Skin epidermis (tissue), 12 donors: ENCODE data around the gene WSB2.
"Not testable (repeated sequence)": the region's sequence is repeated elsewhere in the genome, so short reads cannot be mapped to it uniquely, and the experiment has no call there.

Source experiments
- H3K27ac ChIP-seq, 21 experiments: fragments of 200-600 bp; sonication (generic) in 11 of 21; one replicate each; pipeline ENCODE4 v1.5.0; 2020; ENCODE audit warnings: mild to moderate bottlenecking in 3 of 21, inconsistent platforms in 2 of 21, moderate library complexity in 2 of 21
- H3K4me3 ChIP-seq, 7 experiments: fragments of 200-600 bp; sonication (generic) in 2 of 7; one replicate each; pipeline ENCODE4 v1.5.0; 2020; ENCODE audit warnings: inconsistent platforms in 2 of 7, mild to moderate bottlenecking in 2 of 7, moderate library complexity in 1 of 7

WSB2 gene

DNA sequence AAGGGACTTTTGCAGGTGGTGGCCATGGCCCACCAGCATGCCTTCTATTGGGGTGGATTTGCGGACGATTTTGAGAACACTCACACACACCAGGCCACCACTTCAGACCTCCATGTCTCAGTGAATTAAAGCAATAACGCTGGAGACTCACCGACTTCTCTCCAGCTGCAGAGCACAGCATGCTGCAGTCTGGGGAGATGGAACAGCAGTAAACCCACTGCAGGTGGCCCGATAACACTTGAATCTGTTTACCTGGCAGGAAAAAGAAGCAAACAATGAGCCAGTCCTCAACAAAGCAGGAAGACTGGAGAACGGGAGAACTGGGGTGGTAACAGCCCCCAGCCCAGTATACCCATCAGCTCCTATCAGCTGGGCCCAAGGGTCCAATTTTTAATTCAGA, 22.8 kb downstream of the WSB2 start:
- Histone ChIP-seq H3K27ac (no peak overlapping the region), H3K4me3 (no peak overlapping the region)

DNA sequence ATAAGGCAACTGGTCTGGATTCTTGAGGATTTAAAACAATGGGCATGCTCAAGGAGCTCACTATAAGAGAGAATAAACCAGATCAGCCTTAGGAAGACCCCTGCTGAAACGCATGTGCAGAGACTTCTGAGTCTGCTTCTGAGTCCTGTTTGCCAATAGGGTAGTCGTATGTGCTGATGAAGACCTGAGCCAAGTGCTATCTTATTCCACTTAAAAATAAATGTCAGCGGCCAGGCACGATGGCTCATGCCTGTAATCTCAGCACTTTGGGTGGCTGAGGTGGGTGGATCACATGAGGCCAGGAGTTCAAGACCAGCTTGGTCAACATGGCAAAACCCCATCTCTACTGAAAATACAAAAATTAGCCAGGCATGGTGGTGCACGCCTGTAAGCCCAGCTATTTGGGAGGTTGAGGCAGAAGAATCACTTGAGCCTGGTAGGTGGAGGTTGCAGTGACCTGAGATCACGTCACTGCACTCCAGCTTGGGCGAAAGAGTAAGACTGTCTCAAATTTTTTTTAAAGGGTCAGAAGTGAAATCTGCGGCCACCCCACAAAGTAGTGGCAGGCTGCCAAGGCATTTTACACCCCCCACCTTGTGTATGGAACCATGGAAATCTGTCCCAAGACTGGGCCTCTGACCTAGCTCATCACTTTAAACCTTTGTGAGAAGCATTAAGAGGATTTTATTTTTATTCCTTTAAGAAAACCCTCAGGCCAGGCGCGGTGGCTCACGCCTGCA, 24.1 kb downstream of the WSB2 start:
- H3K27ac ChIP-seq, result no peak overlapping the region
- H3K4me3 ChIP-seq, result no peak overlapping the region

DNA sequence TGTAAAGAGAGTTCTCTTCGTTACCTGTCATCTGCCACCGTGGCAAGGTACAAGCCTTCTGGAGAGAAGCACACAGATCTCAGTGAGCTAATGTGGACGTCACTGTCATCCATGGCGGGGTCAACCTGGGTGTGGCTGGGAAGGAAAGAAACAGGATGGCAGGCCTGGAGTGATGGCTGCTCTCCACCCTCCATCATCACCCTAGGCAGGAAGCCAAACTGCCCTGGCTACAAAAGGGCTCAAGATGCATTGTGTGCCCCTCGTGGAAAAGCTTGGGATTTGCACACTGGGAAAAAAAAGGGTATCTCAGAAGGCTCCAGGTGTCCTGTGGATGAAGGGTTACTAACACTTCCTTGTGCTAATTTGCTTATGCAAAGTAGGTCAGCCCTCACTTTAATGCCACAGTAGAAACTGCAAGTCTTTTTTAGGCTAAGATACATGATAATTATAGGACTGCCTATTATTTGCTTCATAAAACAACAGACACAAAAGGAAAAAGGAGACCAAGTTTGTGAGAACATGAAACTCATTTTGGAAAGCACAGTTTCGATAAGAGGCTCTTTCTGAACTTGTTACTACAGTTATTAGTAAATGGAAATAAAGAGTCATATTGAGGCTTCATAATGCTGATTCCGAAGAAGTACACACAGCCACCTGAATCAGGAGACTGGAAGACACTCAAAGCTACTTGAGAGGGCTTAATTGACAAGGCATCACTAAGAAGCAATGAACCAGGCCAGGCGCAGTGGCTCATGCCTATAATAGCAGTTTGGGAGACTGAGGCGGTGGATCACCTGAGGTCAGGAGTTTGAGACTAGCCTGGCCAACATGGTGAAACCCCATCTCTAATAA, 25.6 kb downstream of the WSB2 start:
- H3K4me3 ChIP-seq, result no peak overlapping the region
- no peak overlapping the region for H3K27ac ChIP-seq

DNA sequence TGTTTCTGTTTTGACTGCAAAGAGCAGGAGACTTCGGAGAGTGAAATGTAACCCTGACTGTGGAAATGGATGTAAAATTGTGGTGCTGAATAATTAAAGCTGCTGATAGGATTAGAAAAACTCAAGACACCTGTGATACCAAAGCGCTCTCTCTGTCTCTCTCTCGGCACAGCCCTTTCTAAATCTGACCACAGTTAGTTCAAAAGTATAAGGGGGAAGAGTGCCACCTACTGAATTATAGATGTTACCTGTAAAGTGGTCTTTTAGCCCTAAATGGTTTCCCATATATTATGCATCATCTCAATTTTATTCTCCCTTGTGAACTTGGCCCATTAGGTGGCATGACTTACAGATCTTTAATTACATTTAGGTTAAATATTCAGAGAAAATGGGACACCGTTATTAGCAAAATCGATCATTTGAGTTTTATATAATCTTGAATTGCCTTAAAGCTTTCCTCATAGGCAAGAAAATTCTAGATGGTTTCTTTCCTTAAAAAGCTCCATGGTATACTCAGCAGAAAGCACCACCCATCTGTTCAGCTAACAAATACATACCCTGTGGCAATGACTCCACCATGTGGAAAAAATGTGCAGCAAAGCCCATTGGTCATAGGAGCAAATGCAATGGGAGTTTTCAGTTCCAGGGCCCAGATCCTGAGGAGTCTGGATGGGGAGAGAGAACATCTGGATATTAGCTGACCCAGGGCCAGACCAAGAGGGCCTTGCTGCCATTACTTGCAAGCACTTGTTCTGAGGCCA, 26.4 kb downstream of the WSB2 start:
- peak overlapping the region in 3 of 21 experiments; percentile 37 to 51 (median 38) for H3K27ac ChIP-seq

DNA sequence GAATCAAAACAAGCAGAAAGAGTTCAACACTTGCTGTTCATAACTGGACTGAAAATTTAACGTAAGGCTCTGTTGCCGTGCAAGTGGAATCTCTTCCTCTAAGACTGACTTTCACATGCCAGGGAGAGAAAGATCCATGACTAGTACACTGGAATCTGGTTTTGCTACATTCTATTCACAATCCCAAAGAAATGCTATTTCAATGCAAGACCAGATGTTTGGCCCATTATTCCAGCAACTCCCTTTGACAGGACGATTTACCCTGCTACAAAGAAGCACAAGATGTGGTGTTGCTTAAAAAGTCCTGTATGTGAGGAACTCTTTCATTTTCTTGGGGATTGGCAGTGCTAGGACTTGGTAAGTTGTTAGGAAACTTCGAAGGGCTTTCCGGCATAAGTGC, 27.1 kb downstream of the WSB2 start:
- Histone ChIP-seq H3K4me3 (no peak overlapping the region), H3K27ac (peak overlapping the region in 6 of 21 experiments; percentile 11 to 51 (median 32))

More for the DNA sequence above, 26.4 kb downstream of the WSB2 start:
- H3K4me3 ChIP-seq, result no peak overlapping the region

DNA sequence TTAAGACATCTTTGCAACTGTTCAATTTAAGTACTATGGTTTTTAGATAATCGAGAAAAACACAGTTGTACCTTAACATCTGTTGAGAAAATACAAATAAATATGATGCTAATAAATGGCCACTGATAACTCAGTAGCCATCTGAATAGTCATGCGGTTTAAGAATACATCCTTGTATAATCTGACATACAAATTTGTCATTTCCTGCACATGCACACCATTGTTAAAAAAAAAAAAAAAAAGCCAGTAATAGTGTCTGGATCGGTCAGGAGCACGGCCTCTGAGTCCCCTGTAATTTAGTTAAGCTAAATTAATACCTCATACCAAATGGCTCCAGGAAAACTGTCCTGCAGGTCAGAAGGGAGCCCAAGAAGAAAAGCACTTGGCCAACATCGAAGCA, 27.7 kb downstream of the WSB2 start:
- Histone ChIP-seq H3K27ac (peak overlapping the region in 3 of 21 experiments; percentile 11 to 27 (median 21)), H3K4me3 (no peak overlapping the region)

DNA sequence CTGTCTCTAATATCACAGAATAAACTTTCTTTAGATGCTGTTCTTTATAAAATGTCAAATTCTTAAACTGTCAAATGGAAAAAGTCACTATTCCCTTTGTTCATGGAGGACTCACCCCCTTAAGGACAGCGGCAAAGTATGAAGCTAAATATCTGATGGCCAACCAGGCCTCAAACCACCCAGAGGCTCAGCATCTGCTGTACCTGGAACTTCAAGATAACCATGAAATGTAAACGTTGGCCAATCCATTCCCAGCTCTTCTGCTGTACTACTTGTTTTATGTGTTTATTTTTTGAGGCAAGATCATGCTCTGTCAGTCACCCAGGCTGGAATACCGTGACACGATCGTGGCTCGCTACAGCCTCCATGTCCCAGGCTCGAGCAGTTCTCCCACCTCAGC, 28.8 kb downstream of the WSB2 start:
- no peak overlapping the region for H3K27ac ChIP-seq
- no peak overlapping the region for H3K4me3 ChIP-seq

DNA sequence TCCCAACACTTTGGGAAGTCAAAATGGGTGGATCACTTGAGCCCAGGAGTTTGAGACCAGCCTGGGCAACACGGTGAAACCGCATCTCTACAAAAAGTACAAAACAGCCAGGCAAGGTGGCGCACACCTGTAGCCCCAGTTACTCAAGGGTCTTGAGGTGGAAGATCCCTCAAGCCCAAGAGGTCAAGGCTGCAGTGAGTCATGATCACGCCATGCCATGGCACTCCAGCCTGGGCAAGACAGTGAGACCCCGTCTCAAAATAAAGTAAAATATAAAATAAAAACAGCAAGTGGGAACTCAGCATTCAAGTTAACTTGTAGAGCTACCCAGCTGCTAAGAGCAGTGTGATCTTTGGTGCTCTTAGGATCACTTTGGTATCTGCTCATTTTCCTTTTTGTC, 31.8 kb downstream of the WSB2 start:
- Histone ChIP-seq H3K27ac (no peak overlapping the region), H3K4me3 (no peak overlapping the region)

DNA sequence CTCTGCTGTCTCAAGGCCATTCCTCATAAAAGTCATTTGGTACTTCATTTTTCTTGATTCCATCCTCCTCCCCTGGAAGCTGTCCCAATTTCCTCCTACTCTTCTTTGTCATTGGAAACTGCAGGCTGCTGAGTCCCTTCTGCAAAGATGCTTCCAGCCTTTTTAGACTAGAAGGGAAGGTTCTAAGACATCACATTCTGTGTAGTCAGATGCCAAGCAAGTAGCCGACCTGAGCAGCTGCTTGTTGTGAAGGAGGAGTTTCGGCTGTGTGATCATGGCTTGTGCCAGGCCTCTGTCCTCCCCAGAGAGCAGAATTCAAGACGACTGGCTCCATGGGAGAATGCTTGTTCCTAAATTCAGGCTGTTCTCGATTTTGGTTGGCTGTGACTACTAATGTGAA, 35.8 kb downstream of the WSB2 start:
- Histone ChIP-seq H3K27ac (no peak overlapping the region), H3K4me3 (no peak overlapping the region)

DNA sequence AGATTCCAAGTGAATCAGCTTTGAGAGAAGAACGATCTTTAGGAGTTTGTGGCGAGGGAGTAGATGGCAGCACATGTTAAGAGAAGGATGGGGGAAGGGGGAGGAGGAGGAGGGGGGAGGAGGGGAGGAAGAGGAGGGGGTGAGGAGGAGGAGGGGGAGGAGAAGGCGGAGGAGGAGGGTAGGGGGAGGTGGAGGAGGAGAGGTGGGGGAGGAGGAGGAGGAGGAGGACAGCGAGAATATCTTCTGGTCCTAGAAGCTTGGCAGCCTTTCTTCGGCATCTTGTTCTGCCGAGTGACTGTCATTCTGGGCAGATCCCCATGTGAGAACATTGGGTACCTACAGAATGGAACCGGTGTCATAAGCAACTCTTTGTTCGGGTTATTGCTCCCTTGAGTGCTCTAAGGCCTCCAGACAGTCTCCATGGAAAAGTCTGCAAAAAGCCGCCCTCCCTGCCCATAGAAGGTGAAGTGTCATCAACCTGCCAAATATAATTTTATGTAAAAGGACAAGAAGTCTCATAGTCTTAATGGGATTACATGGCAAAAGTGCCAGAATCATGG, 37.6 kb downstream of the WSB2 start:
- no peak overlapping the region for H3K4me3 ChIP-seq
- no peak overlapping the region for H3K27ac ChIP-seq

DNA sequence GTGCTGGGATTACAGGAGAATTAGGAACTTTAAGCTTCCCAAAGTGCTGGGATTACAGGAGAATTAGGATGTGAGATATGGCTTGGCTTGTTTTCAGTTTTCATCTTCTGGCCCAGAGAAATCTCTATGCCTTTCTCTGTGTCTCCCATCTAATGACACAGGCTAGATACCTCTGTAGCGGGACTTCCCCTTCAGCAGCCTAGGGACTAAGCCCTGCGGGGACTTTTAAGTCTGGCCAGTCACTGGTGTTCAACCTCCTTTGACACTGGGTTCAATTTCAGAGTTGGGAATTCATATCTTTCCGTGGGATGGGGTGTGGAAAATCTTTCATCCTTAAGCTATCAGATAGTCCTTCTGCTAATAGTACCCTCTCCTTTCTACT, 38.3 kb downstream of the WSB2 start:
- Histone ChIP-seq H3K27ac (no peak overlapping the region), H3K4me3 (no peak overlapping the region)

DNA sequence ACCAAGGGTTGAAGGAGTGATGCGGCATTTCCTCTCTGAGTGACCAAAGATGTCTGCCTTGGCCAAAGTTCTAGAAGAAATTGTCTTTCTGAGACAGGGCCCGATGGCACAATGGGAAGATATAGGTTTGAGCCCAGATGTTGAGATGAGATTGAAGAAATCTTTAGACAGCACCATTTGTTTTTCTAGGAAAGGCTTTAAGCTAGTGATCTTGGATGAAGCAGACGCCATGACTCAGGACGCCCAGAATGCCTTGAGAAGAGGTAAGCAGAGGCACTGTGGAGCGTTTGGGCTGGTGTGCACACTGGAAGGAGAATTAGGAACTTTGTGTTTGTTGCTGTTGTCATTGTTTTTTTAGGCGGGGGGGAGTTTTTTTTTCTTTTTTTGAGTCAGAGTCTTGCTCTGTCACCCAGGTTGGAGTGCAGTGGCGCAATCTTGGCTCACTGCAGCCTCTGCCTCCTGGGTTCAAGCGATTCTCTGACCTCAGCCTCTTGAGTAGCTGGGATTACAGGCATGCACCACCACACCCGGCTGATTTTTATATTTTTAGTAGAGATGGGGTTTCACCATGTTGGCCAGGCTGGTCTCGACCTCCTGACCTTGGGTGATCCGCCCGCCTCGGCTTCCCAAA, 38.8 kb downstream of the WSB2 start:
- not testable (repeated sequence) for H3K4me3 ChIP-seq, H3K27ac ChIP-seq

DNA sequence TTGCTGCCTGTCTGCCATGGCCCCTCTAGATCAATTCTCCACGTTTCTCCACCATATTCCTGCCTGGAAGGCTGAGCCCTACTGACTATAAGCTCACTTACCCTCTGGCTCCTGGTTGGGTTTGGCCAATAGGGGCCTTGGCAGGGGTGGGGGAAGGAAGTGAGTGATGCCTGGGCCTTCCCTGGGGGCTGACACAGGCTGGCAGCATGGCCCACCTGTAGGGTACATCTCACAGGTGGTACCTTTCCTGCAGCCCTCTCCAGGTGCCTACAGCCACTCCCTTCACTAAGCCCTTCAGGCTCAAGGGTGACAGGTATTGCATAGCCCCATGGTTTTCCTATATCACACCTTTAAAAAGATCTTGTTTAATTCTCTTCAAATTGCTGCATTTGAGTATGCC, 40.9 kb downstream of the WSB2 start:
- H3K4me3 ChIP-seq, result no peak overlapping the region
- no peak overlapping the region for H3K27ac ChIP-seq

DNA sequence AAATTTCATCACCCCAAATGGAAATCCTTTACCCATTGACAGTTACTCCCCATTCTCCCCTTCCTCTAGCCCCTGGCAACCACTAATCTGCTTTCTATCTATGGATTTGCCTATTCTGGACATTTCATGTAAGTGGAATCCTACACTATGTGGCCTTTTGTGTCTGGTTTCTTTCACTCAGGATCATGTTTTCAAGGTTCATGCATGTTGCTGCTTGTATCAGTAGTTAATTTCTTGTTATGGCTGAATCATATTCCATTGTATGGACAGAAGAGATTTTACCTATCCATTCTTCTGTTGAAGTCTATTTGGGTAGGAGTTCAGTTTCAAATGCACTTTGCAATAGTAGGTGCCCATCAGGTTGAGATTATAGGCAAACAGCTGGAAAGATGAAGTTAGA, 43.1 kb downstream of the WSB2 start:
- H3K4me3 ChIP-seq, result no peak overlapping the region
- H3K27ac ChIP-seq, result peak overlapping the region in 1 of 21 experiments; percentile 72

DNA sequence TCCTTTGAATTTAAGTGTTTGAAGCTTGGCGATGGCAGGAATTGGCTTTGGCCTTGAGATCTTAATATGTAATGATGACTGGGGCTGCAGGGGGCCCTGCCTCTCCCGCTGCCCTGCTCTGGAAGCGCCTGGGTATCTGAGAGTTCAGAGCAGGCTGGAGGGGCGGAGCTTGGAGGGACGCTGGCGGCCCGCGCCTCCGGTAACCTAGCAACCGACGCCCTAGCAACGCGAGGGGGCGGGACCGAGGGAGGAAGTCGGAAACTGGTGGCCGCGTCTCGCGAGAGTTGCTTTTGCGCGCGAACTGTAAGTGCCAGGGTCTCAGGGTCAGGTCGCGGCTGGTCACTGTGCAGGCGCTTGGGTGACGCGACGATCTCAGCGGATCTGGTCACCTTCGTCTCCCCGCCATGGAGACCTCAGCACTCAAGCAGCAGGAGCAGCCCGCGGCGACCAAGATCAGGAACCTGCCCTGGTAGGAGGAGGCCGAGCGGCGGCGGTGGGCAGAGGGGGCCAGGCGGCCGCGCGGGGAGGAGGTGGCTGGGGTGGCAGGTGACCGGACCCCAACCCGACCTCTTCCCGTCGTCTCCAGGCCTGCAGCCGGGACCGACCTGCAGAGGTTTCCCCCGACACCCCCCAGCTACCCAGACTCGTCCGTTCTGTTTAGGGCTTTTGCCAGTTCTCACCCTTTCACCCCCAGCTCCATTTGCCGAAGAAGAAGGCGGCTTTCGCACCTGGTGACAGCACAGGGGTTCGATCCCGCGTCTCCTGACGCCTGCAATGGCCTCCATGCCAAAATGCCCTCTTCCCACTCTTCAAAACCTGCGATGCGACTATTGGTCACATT, 44.3 kb downstream of the WSB2 start, which contains the start of gene RFC5:
Gene RFC5, plus strand, starts transcription at position 280 of the 841 bp plus-strand sequence. Its CDS starts 125 bp downstream, at position 405.
- H3K4me3 ChIP-seq, result peak within 1 kb of the TSS; percentile 59 to 98 (median 77)
- peak within 1 kb of the TSS; percentile 36 to 87 (median 72) for H3K27ac ChIP-seq

DNA sequence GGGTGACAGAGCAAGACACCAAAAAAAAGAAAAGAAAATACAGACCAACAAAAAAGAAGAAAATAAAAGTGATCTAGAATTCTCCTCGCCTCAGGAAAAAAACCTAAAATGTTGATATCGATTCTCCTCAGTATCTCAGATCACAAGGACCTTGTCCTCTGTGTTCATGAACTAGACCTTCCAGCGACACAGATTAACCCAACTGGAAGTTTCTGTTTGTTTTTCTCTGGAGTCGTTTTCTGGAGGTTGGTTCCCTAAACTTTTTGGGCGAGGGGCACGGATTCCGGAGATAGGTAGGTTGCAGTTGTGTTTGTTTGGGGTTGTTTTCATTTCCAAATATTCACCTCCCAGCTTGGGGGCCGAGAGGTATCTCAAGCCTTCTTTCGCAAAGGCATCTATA, 45.0 kb downstream of the WSB2 start:
- Histone ChIP-seq H3K27ac (no peak overlapping the region), H3K4me3 (peak overlapping the region in 6 of 7 experiments; percentile 59 to 98 (median 78))

DNA sequence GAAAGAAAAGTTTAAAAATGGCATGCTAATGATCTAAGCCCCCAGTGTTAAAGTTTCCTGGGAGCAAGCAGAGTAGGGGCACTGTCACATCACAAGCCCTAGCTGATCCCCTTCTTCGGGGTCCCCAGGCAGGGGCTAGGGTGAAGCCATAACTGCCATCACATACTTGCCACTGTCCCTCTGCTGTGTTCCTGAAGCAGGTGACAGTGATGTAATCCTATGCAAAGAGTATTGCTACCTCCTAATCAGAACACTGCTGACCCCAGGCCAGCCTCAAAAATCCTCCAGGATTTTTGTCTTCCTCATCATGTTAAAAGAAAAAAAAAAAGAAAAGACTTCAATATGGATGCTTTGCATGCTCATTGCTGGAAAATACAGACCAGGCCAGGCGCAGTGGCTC, 45.7 kb downstream of the WSB2 start:
- no peak overlapping the region for H3K27ac ChIP-seq
- H3K4me3 ChIP-seq, result no peak overlapping the region

DNA sequence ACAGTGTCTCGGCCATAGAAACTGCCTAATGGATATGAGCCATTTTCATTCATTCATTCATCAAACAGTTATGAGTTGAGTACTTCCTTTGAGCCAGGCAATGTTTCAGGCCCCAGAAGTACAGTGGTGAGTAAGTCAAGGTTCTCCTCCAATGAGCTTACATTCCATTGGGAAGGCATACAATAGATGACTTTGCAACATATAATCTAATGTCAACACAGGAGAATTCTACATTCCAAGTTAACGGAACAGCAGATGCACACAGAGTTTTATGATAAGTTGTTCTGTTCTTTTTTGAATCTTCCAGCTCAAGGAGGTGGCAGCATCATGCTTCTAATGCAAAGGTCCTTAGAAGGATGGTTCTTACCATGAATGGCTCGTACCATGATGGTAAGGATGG, 47.7 kb downstream of the WSB2 start:
- H3K4me3 ChIP-seq, result no peak overlapping the region
- H3K27ac ChIP-seq, result no peak overlapping the region

DNA sequence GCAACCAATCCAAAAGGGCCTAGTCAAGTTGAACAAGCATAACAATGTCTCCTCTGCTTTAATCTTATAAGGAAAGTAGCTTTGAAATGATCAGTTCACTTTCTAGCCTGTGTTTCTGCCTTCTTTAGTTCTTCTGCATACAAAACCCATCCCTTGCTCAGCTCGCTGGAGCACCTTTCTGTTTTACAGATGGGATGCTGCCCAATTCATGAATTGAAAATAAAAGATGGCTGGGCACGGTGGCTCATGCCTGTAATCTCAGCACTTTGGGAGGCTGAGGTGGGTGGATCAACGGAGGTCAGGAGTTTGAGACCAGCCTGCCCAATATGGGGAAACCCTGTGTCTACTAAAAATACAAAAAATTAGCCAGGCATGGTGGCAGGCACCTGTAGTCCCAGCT, 49.0 kb downstream of the WSB2 start:
- Histone ChIP-seq H3K27ac (no peak overlapping the region), H3K4me3 (no peak overlapping the region)
